ENCODE measurements around the gene ALDH1B1. TPM values are rescaled to one million over a fixed set of nuclear protein-coding genes. Genes with fewer than 3 reads are reported as not detected.

Gene ALDH1B1
- total RNA-seq, 2 experiments from 2014 or later, result 0.19 to 0.20 TPM

GRCh38 chr9:38447703-38448102, 55.2 kb downstream of the ALDH1B1 start:
- H3K27me3 ChIP-seq (ENCODE audit: control insufficient read depth in 1 of 2, insufficient read depth in 2 of 2, low read length in 2 of 2), result no peaks in the 10 kb centered on the region
- Mint-ChIP-seq H3K27me3 (peaks cover 31% of the 10 kb centered on the region), H3K4me1 (ENCODE audit: low read depth) (no peaks in the 10 kb centered on the region), H3K27ac (no peak overlapping the region), H3K36me3 (ENCODE audit: low read depth) (no peaks in the 10 kb centered on the region), H3K4me3 (no peak overlapping the region), H3K9me3 (peaks cover 10% of the 10 kb centered on the region)
- H3K27ac ChIP-seq (ENCODE audit: low read depth in 1 of 2, low read length in 2 of 2), result no peak overlapping the region
- ATAC-seq (ENCODE audit: poor library complexity) (no peak), DNase-seq (no peak)
- no peak for TF ChIP-seq CTCF (IDR thresholded peaks at IDR 0.05)
- ChIA-PET POLR2A (no interaction called here), CTCF (no interaction called here)
- no peaks in the 10 kb centered on the region for H3K36me3 ChIP-seq (ENCODE audit: insufficient read depth, low read length)
- peaks cover 0 to 18% of the 10 kb centered on the region in 2 experiments for H3K9me3 ChIP-seq (ENCODE audit: control insufficient read depth in 1 of 2, insufficient read depth in 1 of 2, low read length in 2 of 2)
- H3K4me1 ChIP-seq (ENCODE audit: insufficient read depth, low read length), result no peaks in the 10 kb centered on the region
- intact Hi-C loops (cut with DNase I, micrococcal nuclease), result no loop called here
- H3K4me3 ChIP-seq (ENCODE audit: low read length), result no peak overlapping the region

Other genes starting within 250 kb of the ALDH1B1 start
- gene IGFBPL1, start 31.8 kb downstream of the ALDH1B1 start, total RNA-seq, result not detected
- gene ANKRD18A, start 227.9 kb downstream of the ALDH1B1 start, total RNA-seq, result 1 to 10 TPM; 7.2 to 7.8 TPM

All from CD4-positive, alpha-beta T cell (primary cell).